Measurements from ENCODE around the gene MINDY4. TPM values are rescaled to one million over a fixed set of nuclear protein-coding genes. Genes with fewer than 3 reads are reported as not detected.
A peak's percentile ranks its signal among the peaks of the same experiment; 100 is the strongest.

The MINDY4 gene
- polyA plus RNA-seq, 3 donors: 0.15 to 0.17 TPM; not detected in 1

DNA sequence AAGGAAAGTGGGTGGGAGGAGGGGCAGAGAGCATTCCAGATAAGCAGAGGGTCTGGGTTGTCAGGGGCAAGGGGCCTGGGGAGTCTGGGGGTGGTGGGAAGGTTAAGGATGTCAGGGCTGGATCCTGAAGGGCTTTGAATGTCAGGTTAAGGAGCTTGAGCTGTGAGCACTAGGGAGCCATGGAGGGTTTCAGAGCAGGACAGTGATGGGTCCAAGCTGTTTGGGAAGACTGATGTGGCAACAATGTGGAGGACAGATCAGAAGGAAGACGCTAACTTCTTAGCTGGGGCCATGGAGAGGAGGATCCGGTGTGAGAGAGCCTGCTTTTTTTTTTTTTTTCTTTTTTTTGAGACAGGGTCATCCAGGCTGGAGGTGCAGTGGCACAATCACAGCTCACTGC is 126.6 kb downstream of the MINDY4 start:
- Mint-ChIP-seq H3K27me3 (ENCODE audit: low read depth in 3 of 3) (peaks cover 3 to 4% (median 3%) of the 10 kb centered on the region in 3 donors), H3K4me3 (no peak overlapping the region), H3K4me1 (no peaks in the 10 kb centered on the region), H3K27ac (peak overlapping the region in 1 of 7 donors; percentile 60), H3K9me3 (peaks cover 0 to 2% (median 0%) of the 10 kb centered on the region in 7 donors), H3K36me3 (no peaks in the 10 kb centered on the region)
- Histone ChIP-seq H3K4me1 (ENCODE audit: control insufficient read depth in 1 of 2, insufficient read depth in 2 of 2, low read length in 2 of 2) (no peaks in the 10 kb centered on the region), H3K9me3 (replicated peaks in 1 of 2; ENCODE audit: control insufficient read depth in 1 of 2, insufficient read depth in 1 of 2, low read length in 2 of 2) (no peaks in the 10 kb centered on the region), H3K27ac (ENCODE audit: low read depth in 1 of 2, low read length in 2 of 2) (no peak overlapping the region), H3K27me3 (ENCODE audit: control insufficient read depth in 2 of 2, insufficient read depth in 2 of 2, low read length in 2 of 2) (no peaks in the 10 kb centered on the region), H3K9ac (ENCODE audit: insufficient read depth, low read length, poor library complexity, severe bottlenecking) (no peak overlapping the region), H4K20me1 (ENCODE audit: insufficient read depth, low read length) (no peaks in the 10 kb centered on the region), H3K4me2 (replicated peaks; ENCODE audit: extremely low read depth, low read length, poor library complexity, severe bottlenecking) (no peak overlapping the region), H3K79me2 (ENCODE audit: insufficient read depth, low read length) (no peaks in the 10 kb centered on the region), H3K36me3 (replicated peaks in 1 of 2; ENCODE audit: control insufficient read depth in 1 of 2, insufficient read depth in 2 of 2, low read length in 2 of 2) (no peaks in the 10 kb centered on the region), H2AFZ (ENCODE audit: insufficient read depth, low read depth, low read length, poor library complexity, severe bottlenecking) (no peak overlapping the region), H3K4me3 (replicated peaks in 1 of 3; ENCODE audit: low read depth in 2 of 3, low read length in 3 of 3) (no peak overlapping the region)
- TF ChIP-seq, protein P1, sequence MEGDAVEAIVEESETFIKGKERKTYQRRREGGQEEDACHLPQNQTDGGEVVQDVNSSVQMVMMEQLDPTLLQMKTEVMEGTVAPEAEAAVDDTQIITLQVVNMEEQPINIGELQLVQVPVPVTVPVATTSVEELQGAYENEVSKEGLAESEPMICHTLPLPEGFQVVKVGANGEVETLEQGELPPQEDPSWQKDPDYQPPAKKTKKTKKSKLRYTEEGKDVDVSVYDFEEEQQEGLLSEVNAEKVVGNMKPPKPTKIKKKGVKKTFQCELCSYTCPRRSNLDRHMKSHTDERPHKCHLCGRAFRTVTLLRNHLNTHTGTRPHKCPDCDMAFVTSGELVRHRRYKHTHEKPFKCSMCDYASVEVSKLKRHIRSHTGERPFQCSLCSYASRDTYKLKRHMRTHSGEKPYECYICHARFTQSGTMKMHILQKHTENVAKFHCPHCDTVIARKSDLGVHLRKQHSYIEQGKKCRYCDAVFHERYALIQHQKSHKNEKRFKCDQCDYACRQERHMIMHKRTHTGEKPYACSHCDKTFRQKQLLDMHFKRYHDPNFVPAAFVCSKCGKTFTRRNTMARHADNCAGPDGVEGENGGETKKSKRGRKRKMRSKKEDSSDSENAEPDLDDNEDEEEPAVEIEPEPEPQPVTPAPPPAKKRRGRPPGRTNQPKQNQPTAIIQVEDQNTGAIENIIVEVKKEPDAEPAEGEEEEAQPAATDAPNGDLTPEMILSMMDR (IDR thresholded peaks at IDR 0.05): no peak
- no peak for DNase-seq
- intact Hi-C loops (cut with micrococcal nuclease): no loop called here
- 80% methylated on average over 1 of the region's 2 CpGs for WGBS (ENCODE audit: insufficient coverage)

DNA sequence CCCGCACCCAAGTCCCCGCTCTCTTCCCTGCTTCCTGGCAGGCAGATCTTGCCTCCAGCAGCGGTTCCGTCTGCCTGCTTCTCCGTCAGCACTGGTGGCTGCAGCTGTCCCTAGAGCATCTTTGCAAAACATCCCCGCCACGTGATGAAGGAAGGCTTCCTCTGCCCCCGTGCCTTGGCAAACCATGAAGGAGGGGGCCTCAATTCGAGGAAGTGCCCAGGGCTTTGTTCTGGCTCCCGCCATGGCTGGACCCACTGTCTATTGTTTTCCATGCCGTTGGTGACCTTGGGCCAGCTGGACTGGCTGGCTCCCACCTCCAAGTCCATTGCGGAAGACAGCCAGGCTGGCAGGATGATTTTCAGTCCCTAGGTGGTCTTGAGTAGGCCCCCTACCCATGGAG is 127.2 kb downstream of the MINDY4 start:
- H3K27me3 Mint-ChIP-seq (ENCODE audit: low read depth in 3 of 3): peaks cover 3 to 4% (median 3%) of the 10 kb centered on the region in 3 donors
- H3K4me3 Mint-ChIP-seq: no peak overlapping the region
- Histone ChIP-seq H3K4me2 (replicated peaks; ENCODE audit: extremely low read depth, low read length, poor library complexity, severe bottlenecking) (no peak overlapping the region), H4K20me1 (ENCODE audit: insufficient read depth, low read length) (no peaks in the 10 kb centered on the region), H3K4me3 (replicated peaks in 1 of 3; ENCODE audit: low read depth in 2 of 3, low read length in 3 of 3) (no peak overlapping the region), H3K79me2 (ENCODE audit: insufficient read depth, low read length) (no peaks in the 10 kb centered on the region), H3K27ac (ENCODE audit: low read depth in 1 of 2, low read length in 2 of 2) (no peak overlapping the region), H3K27me3 (ENCODE audit: control insufficient read depth in 2 of 2, insufficient read depth in 2 of 2, low read length in 2 of 2) (no peaks in the 10 kb centered on the region), H3K4me1 (ENCODE audit: control insufficient read depth in 1 of 2, insufficient read depth in 2 of 2, low read length in 2 of 2) (no peaks in the 10 kb centered on the region), H3K36me3 (replicated peaks in 1 of 2; ENCODE audit: control insufficient read depth in 1 of 2, insufficient read depth in 2 of 2, low read length in 2 of 2) (no peaks in the 10 kb centered on the region), H3K9me3 (replicated peaks in 1 of 2; ENCODE audit: control insufficient read depth in 1 of 2, insufficient read depth in 1 of 2, low read length in 2 of 2) (no peaks in the 10 kb centered on the region), H3K9ac (ENCODE audit: insufficient read depth, low read length, poor library complexity, severe bottlenecking) (no peak overlapping the region), H2AFZ (ENCODE audit: insufficient read depth, low read depth, low read length, poor library complexity, severe bottlenecking) (no peak overlapping the region)
- no peaks in the 10 kb centered on the region for H3K36me3 Mint-ChIP-seq
- peaks cover 0 to 2% (median 0%) of the 10 kb centered on the region in 7 donors for H3K9me3 Mint-ChIP-seq
- intact Hi-C loops (cut with micrococcal nuclease): no loop called here
- H3K27ac Mint-ChIP-seq: no peak overlapping the region
- H3K4me1 Mint-ChIP-seq: no peaks in the 10 kb centered on the region
- WGBS (ENCODE audit: insufficient coverage): 76% methylated on average over 12 of the region's 12 CpGs
- DNase-seq: no peak
- TF ChIP-seq, protein P1 (IDR thresholded peaks at IDR 0.05): no peak
